HL-60 (cell line): ENCODE measurements around the gene RPUSD4.

Experiments
- REST ChIP-seq: IDR thresholded peaks from 2 replicates; pipeline ENCODE4 v1.6.1; 2012; ENCODE audit warnings: low read depth; ENCODE audit not compliant: insufficient replicate concordance
- TF ChIP-seq, protein P1 (sequence below): IDR thresholded peaks from one replicate; pipeline ENCODE4 v1.5.1; 2011; ENCODE audit warnings: low read length, control low read depth, inconsistent platforms; ENCODE audit not compliant: insufficient read depth

- TF ChIP-seq, protein P1, sequence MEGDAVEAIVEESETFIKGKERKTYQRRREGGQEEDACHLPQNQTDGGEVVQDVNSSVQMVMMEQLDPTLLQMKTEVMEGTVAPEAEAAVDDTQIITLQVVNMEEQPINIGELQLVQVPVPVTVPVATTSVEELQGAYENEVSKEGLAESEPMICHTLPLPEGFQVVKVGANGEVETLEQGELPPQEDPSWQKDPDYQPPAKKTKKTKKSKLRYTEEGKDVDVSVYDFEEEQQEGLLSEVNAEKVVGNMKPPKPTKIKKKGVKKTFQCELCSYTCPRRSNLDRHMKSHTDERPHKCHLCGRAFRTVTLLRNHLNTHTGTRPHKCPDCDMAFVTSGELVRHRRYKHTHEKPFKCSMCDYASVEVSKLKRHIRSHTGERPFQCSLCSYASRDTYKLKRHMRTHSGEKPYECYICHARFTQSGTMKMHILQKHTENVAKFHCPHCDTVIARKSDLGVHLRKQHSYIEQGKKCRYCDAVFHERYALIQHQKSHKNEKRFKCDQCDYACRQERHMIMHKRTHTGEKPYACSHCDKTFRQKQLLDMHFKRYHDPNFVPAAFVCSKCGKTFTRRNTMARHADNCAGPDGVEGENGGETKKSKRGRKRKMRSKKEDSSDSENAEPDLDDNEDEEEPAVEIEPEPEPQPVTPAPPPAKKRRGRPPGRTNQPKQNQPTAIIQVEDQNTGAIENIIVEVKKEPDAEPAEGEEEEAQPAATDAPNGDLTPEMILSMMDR: no peak
- TF ChIP-seq REST: no peak
Observed at GRCh38 chr11:126157326-126158030, 54.0 kb downstream of the RPUSD4 start.
